ENCODE data around the gene VEZF1. TPM values are rescaled to one million over a fixed set of nuclear protein-coding genes. Genes with fewer than 3 reads are reported as not detected.

The VEZF1 gene
- total RNA-seq (2013), result 57.9 TPM
- polyA plus RNA-seq (10 to 100 TPM; 28.3 to 40.1 (median 29.0) TPM), polyA minus RNA-seq (55.3 and 80.2 TPM in 2 replicates), total RNA-seq (55.4 to 219 (median 100) reads per million in 11 experiments)

- 0% methylated on average over 40 of the region's 74 CpGs for WGBS (ENCODE audit: insufficient coverage)
- H3K27me3 ChIP-seq (ENCODE audit: control insufficient read depth in 2 of 2, insufficient read depth in 2 of 2, low read length in 2 of 2), result no peaks in the 10 kb centered on the region
- peak; percentile 64 to 73 (median 69) for DNase-seq
- H3K4me3 ChIP-seq (replicated peaks in 1 of 3; ENCODE audit: low read depth in 2 of 3, low read length in 3 of 3), result peak within 1 kb of the TSS; percentile 80 to 92 (median 91)
- Mint-ChIP-seq H3K4me3 (peak within 1 kb of the TSS; percentile 95 to 96), H3K27ac (peak within 1 kb of the TSS; percentile 90 to 97 (median 95)), H3K9me3 (no peaks in the 10 kb centered on the region), H3K36me3 (peaks cover 9 to 20% of the 10 kb centered on the region in 2 donors), H3K4me1 (peaks cover 55% of the 10 kb centered on the region), H3K27me3 (ENCODE audit: low read depth in 3 of 3) (peaks cover 0 to 2% (median 0%) of the 10 kb centered on the region in 3 donors)
- no peaks in the 10 kb centered on the region for H3K9me3 ChIP-seq (replicated peaks in 1 of 2; ENCODE audit: control insufficient read depth in 1 of 2, insufficient read depth in 1 of 2, low read length in 2 of 2)
- peak within 1 kb of the TSS; percentile 95 for H2AFZ ChIP-seq (ENCODE audit: insufficient read depth, low read depth, low read length, poor library complexity, severe bottlenecking)
- H3K4me2 ChIP-seq (replicated peaks; ENCODE audit: extremely low read depth, low read length, poor library complexity, severe bottlenecking), result peak within 1 kb of the TSS; percentile 96
- H3K79me2 ChIP-seq (ENCODE audit: insufficient read depth, low read length), result peaks cover 59% of the 10 kb centered on the region
- peak within 1 kb of the TSS; percentile 79 to 92 for H3K27ac ChIP-seq (ENCODE audit: low read depth in 1 of 2, low read length in 2 of 2)
- H3K9ac ChIP-seq (ENCODE audit: insufficient read depth, low read length, poor library complexity, severe bottlenecking), result peak within 1 kb of the TSS; percentile 91
- H3K4me1 ChIP-seq (ENCODE audit: control insufficient read depth in 1 of 2, insufficient read depth in 2 of 2, low read length in 2 of 2), result peaks cover 33 to 54% of the 10 kb centered on the region in 2 donors
- TF ChIP-seq, protein P1, sequence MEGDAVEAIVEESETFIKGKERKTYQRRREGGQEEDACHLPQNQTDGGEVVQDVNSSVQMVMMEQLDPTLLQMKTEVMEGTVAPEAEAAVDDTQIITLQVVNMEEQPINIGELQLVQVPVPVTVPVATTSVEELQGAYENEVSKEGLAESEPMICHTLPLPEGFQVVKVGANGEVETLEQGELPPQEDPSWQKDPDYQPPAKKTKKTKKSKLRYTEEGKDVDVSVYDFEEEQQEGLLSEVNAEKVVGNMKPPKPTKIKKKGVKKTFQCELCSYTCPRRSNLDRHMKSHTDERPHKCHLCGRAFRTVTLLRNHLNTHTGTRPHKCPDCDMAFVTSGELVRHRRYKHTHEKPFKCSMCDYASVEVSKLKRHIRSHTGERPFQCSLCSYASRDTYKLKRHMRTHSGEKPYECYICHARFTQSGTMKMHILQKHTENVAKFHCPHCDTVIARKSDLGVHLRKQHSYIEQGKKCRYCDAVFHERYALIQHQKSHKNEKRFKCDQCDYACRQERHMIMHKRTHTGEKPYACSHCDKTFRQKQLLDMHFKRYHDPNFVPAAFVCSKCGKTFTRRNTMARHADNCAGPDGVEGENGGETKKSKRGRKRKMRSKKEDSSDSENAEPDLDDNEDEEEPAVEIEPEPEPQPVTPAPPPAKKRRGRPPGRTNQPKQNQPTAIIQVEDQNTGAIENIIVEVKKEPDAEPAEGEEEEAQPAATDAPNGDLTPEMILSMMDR (IDR thresholded peaks at IDR 0.05), result no peak
- intact Hi-C loops (cut with micrococcal nuclease), result loop anchor here (2.0 to 5.0 kb wide), 4 partner anchors 39 to 95 kb away; no protein-coding TSS in a partner anchor
- H4K20me1 ChIP-seq (ENCODE audit: insufficient read depth, low read length), result peaks cover 45% of the 10 kb centered on the region
- peaks cover 5 to 24% of the 10 kb centered on the region in 2 donors for H3K36me3 ChIP-seq (replicated peaks in 1 of 2; ENCODE audit: control insufficient read depth in 1 of 2, insufficient read depth in 2 of 2, low read length in 2 of 2)
Measured at GRCh38 chr17:57987581-57988300, at the start of gene VEZF1. Gene VEZF1, minus strand, starts transcription at chr17:57988254. Its CDS starts 143 bp downstream, at chr17:57988111.

DNA sequence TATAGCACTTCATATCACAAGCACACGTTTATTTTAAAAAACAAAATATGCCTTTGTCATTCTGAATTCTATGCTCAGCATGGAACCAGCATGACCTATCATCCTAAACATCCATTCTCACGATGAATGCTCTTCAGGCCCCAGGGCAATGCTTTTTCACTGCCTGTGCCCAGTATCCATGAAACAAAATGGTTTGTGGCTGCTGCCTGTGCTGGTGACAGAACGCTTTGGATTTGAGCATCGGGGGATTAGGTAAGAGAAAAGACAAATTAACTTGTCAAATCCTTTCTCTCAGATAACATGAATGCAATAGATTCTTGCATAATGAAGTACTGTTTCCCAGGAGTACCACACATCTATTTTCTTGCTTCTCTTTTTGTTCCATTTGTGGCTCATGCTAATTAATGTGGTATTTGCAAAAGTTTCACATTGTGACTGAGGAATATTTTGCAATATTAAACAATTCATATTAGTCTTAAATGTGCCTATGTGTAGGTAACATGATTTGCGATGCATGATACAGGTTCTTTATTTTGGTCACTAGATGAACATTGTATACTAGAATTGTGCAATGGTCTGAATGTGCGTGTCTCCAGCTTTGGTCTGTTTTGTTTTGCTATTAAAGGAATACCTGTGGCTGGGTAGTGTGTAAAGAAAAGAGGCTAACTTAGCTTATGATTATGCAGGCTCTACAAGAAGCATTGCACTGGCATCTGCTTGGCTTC, 44.8 kb upstream of the VEZF1 start:
- Histone ChIP-seq H4K20me1 (ENCODE audit: insufficient read depth, low read length) (no peaks in the 10 kb centered on the region), H3K9me3 (replicated peaks in 1 of 2; ENCODE audit: control insufficient read depth in 1 of 2, insufficient read depth in 1 of 2, low read length in 2 of 2) (no peaks in the 10 kb centered on the region), H3K4me1 (ENCODE audit: control insufficient read depth in 1 of 2, insufficient read depth in 2 of 2, low read length in 2 of 2) (peaks cover 11 to 14% of the 10 kb centered on the region in 2 donors), H3K9ac (ENCODE audit: insufficient read depth, low read length, poor library complexity, severe bottlenecking) (no peak overlapping the region), H2AFZ (ENCODE audit: insufficient read depth, low read depth, low read length, poor library complexity, severe bottlenecking) (no peak overlapping the region), H3K27me3 (ENCODE audit: control insufficient read depth in 2 of 2, insufficient read depth in 2 of 2, low read length in 2 of 2) (no peaks in the 10 kb centered on the region), H3K36me3 (replicated peaks in 1 of 2; ENCODE audit: control insufficient read depth in 1 of 2, insufficient read depth in 2 of 2, low read length in 2 of 2) (no peaks in the 10 kb centered on the region), H3K79me2 (ENCODE audit: insufficient read depth, low read length) (no peaks in the 10 kb centered on the region), H3K4me2 (replicated peaks; ENCODE audit: extremely low read depth, low read length, poor library complexity, severe bottlenecking) (no peak overlapping the region), H3K4me3 (replicated peaks in 1 of 3; ENCODE audit: low read depth in 2 of 3, low read length in 3 of 3) (no peak overlapping the region), H3K27ac (ENCODE audit: low read depth in 1 of 2, low read length in 2 of 2) (no peak overlapping the region)
- no peak for DNase-seq
- intact Hi-C loops (cut with micrococcal nuclease), result no loop called here
- TF ChIP-seq, protein P1 (IDR thresholded peaks at IDR 0.05), result no peak
- Mint-ChIP-seq H3K9me3 (peaks cover 2 to 10% (median 8%) of the 10 kb centered on the region in 7 donors), H3K4me1 (peaks cover 16% of the 10 kb centered on the region), H3K27ac (peak overlapping the region in 2 of 7 donors; percentile 33 to 52), H3K36me3 (peaks cover 0 to 6% of the 10 kb centered on the region in 2 donors), H3K27me3 (ENCODE audit: low read depth in 3 of 3) (peaks cover 8 to 20% (median 14%) of the 10 kb centered on the region in 3 donors), H3K4me3 (no peak overlapping the region)
- WGBS (ENCODE audit: insufficient coverage), result 44% methylated on average over 3 of the region's 6 CpGs
